Psoas muscle (tissue), 8 donors: ENCODE data around the gene THOC6. TPM values are rescaled to one million over a fixed set of nuclear protein-coding genes. Genes with fewer than 3 reads are reported as not detected.

Source experiments
- ATAC-seq, 4 donors: fragments of 200-7000 bp; cut with Tn5 transposase; one replicate each; pipeline ENCODE4 v1.9.1; 2020; ENCODE audit warnings: moderate library complexity in 3 of 4, mild to moderate bottlenecking in 2 of 4
- DNase-seq, 2 donors: peaks; one replicate each; pipeline ENCODE4 v3.0.0-alpha.2; 2020
- H3K27ac ChIP-seq: fragments of 200-600 bp; one replicate; pipeline ENCODE4 v1.8.0; 2022
- H3K27me3 ChIP-seq, 3 donors: fragments of 200-600 bp in 1 of 3; one replicate each; pipeline versions ENCODE4 v1.6.1 to v1.8.0; 2013 to 2022; ENCODE audit warnings: low read length in 2 of 3, mild to moderate bottlenecking in 2 of 3, moderate library complexity in 1 of 3; ENCODE audit not compliant: insufficient read depth in 3 of 3
- H3K36me3 ChIP-seq, 2 donors: fragments of 200-600 bp in 1 of 2; one replicate each; pipeline versions ENCODE4 v1.6.1 to v1.8.0; 2013 to 2022; ENCODE audit warnings: low read depth in 1 of 2, mild to moderate bottlenecking in 1 of 2, moderate library complexity in 1 of 2; ENCODE audit not compliant: insufficient read depth in 1 of 2
- H3K4me1 ChIP-seq: fragments of 200-600 bp; one replicate; pipeline ENCODE4 v1.8.0; 2022
- H3K4me3 ChIP-seq: fragments of 200-600 bp; one replicate; pipeline ENCODE4 v1.8.0; 2022; ENCODE audit warnings: mild to moderate bottlenecking
- H3K9me3 ChIP-seq: fragments of 200-600 bp; one replicate; pipeline ENCODE4 v1.8.0; 2022
- WGBS, 3 donors: extraction: QIAGEN DNeasy Blood & Tissue Kit; methylation state at CpG; one replicate each; pipeline versions ENCODE4 v1.1.6 to v1.1.7; 2013; 5-methylcytosine and 5-hydroxymethylcytosine counted together
- intact Hi-C, 2 donors: fragments of 100-400 bp; cut with DNase I; formaldehyde crosslinking; loops; one replicate each; pipeline versions ENCODE4 v1.11.0 to v1.14.2; 2022
- polyA plus RNA-seq, 3 donors: library from polyadenylated mRNA; stranded (reverse); fragments of 200-250 nt; gene quantifications; one replicate each; pipeline ENCODE4 v1.2.3, GENCODE V29; 2013
- total RNA-seq, 4 donors: library from RNA; stranded (reverse); fragmentation: NEBNext Ultra II Directional in 2 of 4; extraction: Animal tissue kit (Norgen Biotek cat#: 25700) in 2 of 4; gene quantifications; one replicate each; pipeline versions ENCODE4 v1.2.1 to v1.2.4, GENCODE V29; 2021 to 2023
- TF ChIP-seq, protein P1 (sequence below): fragments of 200-600 bp; IDR thresholded peaks from one replicate; pipeline ENCODE4 v1.8.0; 2022; ENCODE audit warnings: antibody characterized with exemption
- donor health status: healthy with polysubstance abuse.
- donor health status: DM: no; HTN: no; CAD: no; lungs with moderate emphysema.
- donor health status: Bipolar disorder and iron deficiency.
- donor health status: healthy.
- donor health status: DM: yes; HTN: yes; CAD: no.
- donor health status: DM: no; HTN: no; CAD: no.
- donor health status: DM: no; HTN: no; CAD: no.
- donor health status: DM: yes; HTN: yes; CAD: no.

The THOC6 gene
- total and polyA plus RNA-seq, 7 donors: 17.0 to 72.2 (median 26.9) TPM

DNA sequence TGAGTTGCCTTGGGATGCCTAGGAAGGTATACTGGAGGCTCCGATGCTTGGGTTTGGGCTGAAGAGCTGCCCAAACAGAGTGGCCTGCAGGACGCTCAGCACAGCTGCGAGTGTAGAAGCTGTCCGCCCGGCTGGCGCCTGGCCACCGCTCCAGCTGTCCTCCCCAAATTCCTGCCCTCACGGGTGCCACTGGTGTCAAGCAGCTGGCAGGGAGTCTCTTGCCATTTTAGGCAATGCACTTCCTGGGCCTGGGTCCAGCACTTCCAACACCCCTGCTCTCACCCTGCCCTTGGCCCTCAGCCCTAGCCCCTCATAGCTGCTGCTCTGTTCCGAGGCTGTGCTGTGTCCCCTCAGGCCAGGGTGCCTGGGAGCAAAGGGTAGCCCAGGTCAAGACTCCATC, 38.4 kb upstream of the THOC6 start:
- DNase-seq: peak in 1 of 2 donors; percentile 75
- Histone ChIP-seq H3K9me3 (no peaks in the 10 kb centered on the region), H3K27me3 (no peaks in the 10 kb centered on the region), H3K36me3 (no peaks in the 10 kb centered on the region), H3K4me1 (peaks cover 28% of the 10 kb centered on the region), H3K4me3 (no peak overlapping the region), H3K27ac (peak overlapping the region; percentile 74)
- intact Hi-C loops: no loop called here
- WGBS, 3 donors: 22 to 33% (median 32%) methylated on average over 9 of the region's 9 CpGs
- TF ChIP-seq, protein P1, sequence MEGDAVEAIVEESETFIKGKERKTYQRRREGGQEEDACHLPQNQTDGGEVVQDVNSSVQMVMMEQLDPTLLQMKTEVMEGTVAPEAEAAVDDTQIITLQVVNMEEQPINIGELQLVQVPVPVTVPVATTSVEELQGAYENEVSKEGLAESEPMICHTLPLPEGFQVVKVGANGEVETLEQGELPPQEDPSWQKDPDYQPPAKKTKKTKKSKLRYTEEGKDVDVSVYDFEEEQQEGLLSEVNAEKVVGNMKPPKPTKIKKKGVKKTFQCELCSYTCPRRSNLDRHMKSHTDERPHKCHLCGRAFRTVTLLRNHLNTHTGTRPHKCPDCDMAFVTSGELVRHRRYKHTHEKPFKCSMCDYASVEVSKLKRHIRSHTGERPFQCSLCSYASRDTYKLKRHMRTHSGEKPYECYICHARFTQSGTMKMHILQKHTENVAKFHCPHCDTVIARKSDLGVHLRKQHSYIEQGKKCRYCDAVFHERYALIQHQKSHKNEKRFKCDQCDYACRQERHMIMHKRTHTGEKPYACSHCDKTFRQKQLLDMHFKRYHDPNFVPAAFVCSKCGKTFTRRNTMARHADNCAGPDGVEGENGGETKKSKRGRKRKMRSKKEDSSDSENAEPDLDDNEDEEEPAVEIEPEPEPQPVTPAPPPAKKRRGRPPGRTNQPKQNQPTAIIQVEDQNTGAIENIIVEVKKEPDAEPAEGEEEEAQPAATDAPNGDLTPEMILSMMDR: no peak
- ATAC-seq: peak; percentile 53 to 70 (median 65)

DNA sequence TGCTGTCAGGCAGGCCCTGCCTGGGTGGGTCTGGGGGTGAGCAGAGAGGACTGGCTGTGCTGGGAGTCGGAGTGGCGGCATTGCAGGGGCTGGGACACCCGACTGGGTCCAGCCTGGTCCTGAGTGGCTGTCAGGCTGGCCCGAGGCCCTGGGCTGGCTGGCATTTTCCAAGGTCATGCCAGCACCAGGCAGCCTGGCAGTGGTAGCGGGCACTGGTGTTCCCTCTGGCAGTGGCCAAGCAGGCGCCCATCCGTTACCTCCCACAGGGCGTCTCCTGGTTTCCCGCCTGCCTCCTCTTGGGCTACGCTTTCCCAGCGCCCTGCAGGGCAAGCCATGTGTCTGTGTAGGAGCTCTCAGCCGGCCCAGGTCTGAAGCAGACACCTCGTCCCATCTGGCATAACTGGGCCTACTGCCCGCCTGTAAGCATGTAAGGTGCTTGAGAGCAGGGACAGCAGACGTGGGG, 37.9 kb upstream of the THOC6 start:
- Histone ChIP-seq H3K36me3 (no peaks in the 10 kb centered on the region), H3K27me3 (no peaks in the 10 kb centered on the region), H3K27ac (peak overlapping the region; percentile 74), H3K4me3 (no peak overlapping the region), H3K9me3 (no peaks in the 10 kb centered on the region), H3K4me1 (peaks cover 28% of the 10 kb centered on the region)
- WGBS, 3 donors: 25 to 36% (median 33%) methylated on average over 12 to 15 of the region's 15 CpGs
- TF ChIP-seq, protein P1: no peak
- ATAC-seq (peak; percentile 55 to 80 (median 78)), DNase-seq (peak in 1 of 2 donors; percentile 77)
- intact Hi-C loops: no loop called here

DNA sequence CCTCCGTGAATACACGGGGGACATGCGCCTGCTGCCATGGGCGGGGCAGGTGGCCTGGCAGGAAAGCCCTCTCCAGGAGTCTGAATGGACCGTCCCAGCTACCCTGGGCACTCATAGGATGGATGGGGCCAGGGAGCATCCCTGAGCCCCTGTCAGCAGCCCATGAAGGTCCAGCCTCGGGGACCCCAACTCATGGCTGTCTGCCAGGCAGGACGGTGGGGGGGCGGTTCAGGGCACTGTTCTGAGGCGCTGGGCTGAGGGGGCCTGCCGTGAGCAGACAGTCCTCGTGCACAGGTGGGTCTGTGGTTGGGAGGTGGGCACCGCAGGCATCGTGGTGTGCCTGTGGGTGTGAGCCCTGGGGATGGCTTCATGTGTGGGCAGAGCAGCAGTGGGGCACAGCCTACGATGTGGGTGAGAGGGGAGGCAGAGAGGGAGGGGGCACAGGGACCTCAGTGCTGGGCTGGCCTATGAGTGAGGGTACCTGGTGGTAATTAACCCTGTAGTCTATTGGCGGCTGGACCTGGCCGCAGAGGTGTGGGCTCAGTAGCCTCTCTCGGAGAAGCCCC, 37.1 kb upstream of the THOC6 start:
- H3K27ac ChIP-seq: no peak overlapping the region

DNA sequence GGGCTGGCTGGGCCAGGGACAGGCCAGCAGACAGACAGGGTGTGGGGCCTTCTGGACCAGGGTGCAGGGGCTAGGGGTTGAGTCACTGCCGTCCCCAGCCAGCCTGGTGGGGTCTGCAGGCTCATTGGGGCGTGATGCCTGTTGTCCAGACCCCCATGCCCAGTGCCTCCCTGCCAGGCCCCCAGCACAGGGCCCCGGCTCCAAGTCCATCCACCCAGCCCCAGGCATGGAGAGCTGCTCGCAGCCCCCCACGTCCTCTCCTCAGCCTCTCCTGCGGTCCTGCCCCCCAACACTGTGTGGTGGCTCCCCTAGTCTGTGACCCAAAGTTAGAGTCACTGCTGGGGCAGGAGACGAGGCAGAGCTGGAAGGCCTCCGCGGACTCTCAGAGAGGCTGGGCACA, 36.5 kb upstream of the THOC6 start:
- no peaks in the 10 kb centered on the region for H3K9me3 ChIP-seq
- 72 to 83% (median 82%) methylated on average over 9 of the region's 9 CpGs for WGBS, 3 donors
- H3K4me1 ChIP-seq: peaks cover 28% of the 10 kb centered on the region
- H3K27ac ChIP-seq: no peak overlapping the region
- no peaks in the 10 kb centered on the region for H3K27me3 ChIP-seq
- H3K36me3 ChIP-seq: no peaks in the 10 kb centered on the region
- DNase-seq (no peak), ATAC-seq (no peak)
- intact Hi-C loops: no loop called here
- no peak overlapping the region for H3K4me3 ChIP-seq
- TF ChIP-seq, protein P1: no peak

More for the DNA sequence above, 37.1 kb upstream of the THOC6 start:
- no peak for DNase-seq
- TF ChIP-seq, protein P1: no peak
- 55 to 69% (median 56%) methylated on average over 16 to 17 of the region's 17 CpGs for WGBS, 3 donors
- Histone ChIP-seq H3K36me3 (no peaks in the 10 kb centered on the region), H3K4me1 (peaks cover 28% of the 10 kb centered on the region), H3K27me3 (no peaks in the 10 kb centered on the region), H3K4me3 (no peak overlapping the region), H3K9me3 (no peaks in the 10 kb centered on the region)
- no peak for ATAC-seq
- intact Hi-C loops: no loop called here

DNA sequence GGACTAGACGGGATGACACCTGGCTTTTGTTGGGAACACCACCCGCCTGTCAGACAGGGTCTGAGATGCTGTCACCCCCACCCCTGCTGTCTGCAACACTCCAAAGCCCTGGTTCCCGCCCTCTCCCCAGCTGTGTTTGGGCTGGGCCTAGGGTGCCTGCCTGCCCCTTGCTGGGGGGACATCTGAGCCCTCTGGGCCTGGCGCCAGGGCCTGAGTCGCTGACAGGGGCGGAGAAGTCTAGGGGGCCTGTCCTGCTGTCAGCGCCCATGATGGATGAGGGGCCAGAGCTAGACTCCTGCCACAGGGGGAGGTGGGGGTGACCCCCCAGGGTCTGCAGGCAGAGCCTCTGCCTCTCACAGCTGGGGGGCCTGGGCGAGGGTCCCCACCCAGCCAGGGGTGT, 36.0 kb upstream of the THOC6 start:
- peaks cover 28% of the 10 kb centered on the region for H3K4me1 ChIP-seq
- intact Hi-C loops: no loop called here

More for the DNA sequence above, 36.0 kb upstream of the THOC6 start:
- H3K9me3 ChIP-seq: no peaks in the 10 kb centered on the region
- ATAC-seq (no peak), DNase-seq (no peak)
- 68 to 72% (median 70%) methylated on average over 8 of the region's 8 CpGs for WGBS, 3 donors
- H3K27ac ChIP-seq: no peak overlapping the region
- H3K36me3 ChIP-seq: no peaks in the 10 kb centered on the region
- H3K27me3 ChIP-seq: no peaks in the 10 kb centered on the region
- TF ChIP-seq, protein P1: no peak
- no peak overlapping the region for H3K4me3 ChIP-seq
